BE2C (cell line): ENCODE results near the gene CCK.

Experiments used
- DNase-seq: peaks from one replicate; pipeline ENCODE4 v3.0.0-alpha.2; 2020
- H3K27me3 ChIP-seq: fragments of 250-450 bp; sonication (Bioruptor Pico); 2 replicates; pipeline ENCODE4 v1.5.1; 2020; ENCODE audit warnings: mild to moderate bottlenecking
- H3K36me3 ChIP-seq: fragments of 250-450 bp; sonication (Bioruptor Pico); 2 replicates; pipeline ENCODE4 v1.5.1; 2020; ENCODE audit warnings: mild to moderate bottlenecking
- H3K4me1 ChIP-seq: fragments of 250-450 bp; sonication (Bioruptor Pico); 2 replicates; pipeline ENCODE4 v1.5.1; 2020
- H3K4me3 ChIP-seq: 2 replicates; pipeline ENCODE4 v1.5.1; 2011; ENCODE audit warnings: low read depth, low read length
- H3K9me3 ChIP-seq: fragments of 250-450 bp; sonication (Bioruptor Pico); 2 replicates; pipeline ENCODE4 v1.5.1; 2020
- CTCF ChIP-seq: IDR thresholded peaks from 2 replicates; pipeline ENCODE4 v1.5.1; 2012; ENCODE audit warnings: mild to moderate bottlenecking, low read depth, low read length

CCK gene

GRCh38 chr3:42209917-42210316, 56.1 kb downstream of the CCK start:
- DNase-seq = no peak
- Histone ChIP-seq H3K27me3 (no peaks in the 10 kb centered on the region), H3K36me3 (no peaks in the 10 kb centered on the region), H3K4me3 (no peak overlapping the region), H3K4me1 (no peaks in the 10 kb centered on the region), H3K9me3 (no peaks in the 10 kb centered on the region)
- no peak for TF ChIP-seq CTCF
